GM20000 (cell line): Measurements from ENCODE around the gene ETNK1.

Source experiments
- DNase-seq: peaks from one replicate; pipeline ENCODE4 v3.0.0; 2012; ENCODE audit warnings: low spot score
- TF ChIP-seq, protein P1 (sequence below): IDR thresholded peaks from 2 replicates; pipeline ENCODE4 v1.5.1; 2012; ENCODE audit warnings: mild to moderate bottlenecking, control low read depth; ENCODE audit errors: extremely low read depth, missing control alignments

ETNK1 gene

DNA sequence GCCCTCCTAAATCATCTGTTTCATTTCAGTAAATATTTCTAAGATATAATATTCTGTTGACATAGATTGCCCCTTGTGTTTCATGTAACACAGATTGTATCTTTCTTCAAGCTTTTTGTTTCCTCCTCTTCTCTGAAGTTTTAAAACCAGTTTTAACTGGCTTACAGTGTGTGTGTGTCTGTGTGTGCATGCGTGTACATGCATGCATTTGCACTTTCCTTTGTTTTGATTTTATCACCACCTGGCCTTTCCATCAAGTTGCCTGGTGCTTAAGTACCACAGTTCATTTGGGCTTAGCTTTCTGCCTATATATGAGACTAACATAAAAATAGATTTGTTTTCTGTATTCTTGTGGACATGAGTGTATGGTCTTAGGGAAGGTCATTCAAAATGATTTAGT, 31.9 kb downstream of the ETNK1 start:
- DNase-seq, result no peak
- TF ChIP-seq, protein P1, sequence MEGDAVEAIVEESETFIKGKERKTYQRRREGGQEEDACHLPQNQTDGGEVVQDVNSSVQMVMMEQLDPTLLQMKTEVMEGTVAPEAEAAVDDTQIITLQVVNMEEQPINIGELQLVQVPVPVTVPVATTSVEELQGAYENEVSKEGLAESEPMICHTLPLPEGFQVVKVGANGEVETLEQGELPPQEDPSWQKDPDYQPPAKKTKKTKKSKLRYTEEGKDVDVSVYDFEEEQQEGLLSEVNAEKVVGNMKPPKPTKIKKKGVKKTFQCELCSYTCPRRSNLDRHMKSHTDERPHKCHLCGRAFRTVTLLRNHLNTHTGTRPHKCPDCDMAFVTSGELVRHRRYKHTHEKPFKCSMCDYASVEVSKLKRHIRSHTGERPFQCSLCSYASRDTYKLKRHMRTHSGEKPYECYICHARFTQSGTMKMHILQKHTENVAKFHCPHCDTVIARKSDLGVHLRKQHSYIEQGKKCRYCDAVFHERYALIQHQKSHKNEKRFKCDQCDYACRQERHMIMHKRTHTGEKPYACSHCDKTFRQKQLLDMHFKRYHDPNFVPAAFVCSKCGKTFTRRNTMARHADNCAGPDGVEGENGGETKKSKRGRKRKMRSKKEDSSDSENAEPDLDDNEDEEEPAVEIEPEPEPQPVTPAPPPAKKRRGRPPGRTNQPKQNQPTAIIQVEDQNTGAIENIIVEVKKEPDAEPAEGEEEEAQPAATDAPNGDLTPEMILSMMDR, result no peak

- no peak for DNase-seq
- TF ChIP-seq, protein P1, result no peak
These were observed 32.6 kb downstream of the ETNK1 start for GRCh38 chr12:22657538-22657937.

GRCh38 chr12:22658214-22658613, 33.2 kb downstream of the ETNK1 start:
- TF ChIP-seq, protein P1, result no peak
- DNase-seq, result no peak

GRCh38 chr12:22662356-22662755, 37.4 kb downstream of the ETNK1 start:
- DNase-seq, result no peak
- TF ChIP-seq, protein P1, result no peak

DNA sequence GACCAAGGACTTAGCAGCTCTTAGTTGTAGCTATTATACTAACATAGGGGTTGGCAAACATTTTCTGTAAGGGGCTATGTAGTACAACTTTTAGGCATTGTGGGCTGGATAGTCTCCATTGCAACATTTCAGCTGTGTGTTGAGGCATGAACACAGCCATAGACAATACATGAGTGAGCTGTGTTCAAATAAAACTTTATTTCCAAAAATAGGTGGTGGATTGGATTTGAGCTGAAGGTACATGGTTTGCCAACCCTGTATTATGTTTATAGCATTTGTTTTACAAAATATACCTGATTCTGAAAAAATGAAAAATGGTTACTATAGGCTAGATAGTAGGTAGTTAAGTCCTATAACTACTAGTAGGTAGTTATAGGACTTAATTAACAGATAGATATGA, 40.5 kb downstream of the ETNK1 start:
- DNase-seq, result no peak
- TF ChIP-seq, protein P1, result no peak

DNA sequence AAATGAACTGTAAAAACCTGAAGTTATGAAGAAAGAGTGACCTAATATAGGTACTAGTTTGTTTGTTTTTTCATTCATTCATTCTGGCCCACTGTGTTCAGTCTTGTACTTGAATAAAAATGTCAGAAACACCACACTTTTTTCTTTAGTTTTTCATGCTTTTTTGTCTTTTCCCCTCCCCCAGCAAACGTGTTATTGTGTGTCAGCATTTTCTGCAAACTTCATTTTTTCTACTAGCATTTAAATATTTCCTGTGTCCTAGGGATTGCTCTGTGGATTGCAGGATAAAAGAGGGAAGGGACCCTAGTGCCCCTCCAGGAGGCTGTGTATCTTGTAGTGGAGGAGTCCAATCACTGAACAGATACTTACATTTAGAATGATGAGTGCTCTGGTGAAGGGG, 42.2 kb downstream of the ETNK1 start:
- TF ChIP-seq, protein P1, result no peak
- no peak for DNase-seq

GRCh38 chr12:22668441-22668840, 43.5 kb downstream of the ETNK1 start:
- TF ChIP-seq, protein P1, result no peak
- no peak for DNase-seq
